WTC11 (cell line): ENCODE data around the gene MESP2.

ENCODE experiments used
- ATF1 ChIP-seq: sonication (generic); formaldehyde crosslinking; IDR thresholded peaks from 2 replicates; pipeline ENCODE4 v1.8.1; 2023; ENCODE audit warnings: mild to moderate bottlenecking, moderate library complexity, missing genetic modification reagents
- ATF2 ChIP-seq: sonication (generic); formaldehyde crosslinking; IDR thresholded peaks from 2 replicates; pipeline ENCODE4 v1.8.1; 2022; ENCODE audit warnings: low read depth, missing genetic modification reagents, borderline replicate concordance
- CREB1 ChIP-seq: sonication (generic); formaldehyde crosslinking; IDR thresholded peaks from 2 replicates; pipeline ENCODE4 v1.8.0; 2023; ENCODE audit warnings: mild to moderate bottlenecking, missing genetic modification reagents
- CREM ChIP-seq: sonication (generic); formaldehyde crosslinking; IDR thresholded peaks from 2 replicates; pipeline ENCODE4 v1.8.1; 2022; ENCODE audit warnings: mild to moderate bottlenecking, missing genetic modification reagents, moderate library complexity
- CTCF ChIP-seq: fragments of 200-600 bp; IDR thresholded peaks from 2 replicates; pipeline ENCODE4 v1.8.0; 2022; ENCODE audit warnings: antibody characterized with exemption
- ETV6 ChIP-seq: sonication (generic); formaldehyde crosslinking; IDR thresholded peaks from 2 replicates; pipeline ENCODE4 v1.8.1; 2022; ENCODE audit warnings: mild to moderate bottlenecking, missing genetic modification reagents

- TF ChIP-seq CTCF (no peak), ATF2 (CRISPR knock-in tag) (no peak), CREM (peak; percentile 65; the same call in 1 of the 2 replicates), ATF1 (peak; percentile 79; the same call in 1 of the 2 replicates), ETV6 (peak; percentile 97), CREB1 (CRISPR knock-in tag) (peak; percentile 95)
Measured at GRCh38 chr15:89776274-89777072, at the start of gene MESP2.
